MM.1S (cell line): ENCODE results near the gene CMBL.

ENCODE experiments used
- DNase-seq: peaks from one replicate; pipeline ENCODE4 v3.0.0-alpha.2; 2015
- H2AFZ ChIP-seq: fragments of 300-600 bp; sonication (generic); 2 replicates; pipeline ENCODE4 v1.6.0; 2016; ENCODE audit warnings: antibody characterized with exemption, low read length
- H3F3A ChIP-seq: fragments of 300-600 bp; sonication (generic); 2 replicates; pipeline ENCODE4 v1.6.1; 2016; ENCODE audit warnings: mild to moderate bottlenecking, antibody characterized with exemption, low read length, moderate library complexity, mixed read lengths; ENCODE audit not compliant: insufficient read depth
- H3K27ac ChIP-seq: fragments of 300-600 bp; sonication (generic); 2 replicates; pipeline ENCODE4 v1.5.1; 2016; ENCODE audit warnings: mild to moderate bottlenecking, low read length
- H3K27me3 ChIP-seq: fragments of 300-600 bp; sonication (generic); replicated peaks from 2 replicates; pipeline ENCODE4 v1.6.0; 2016; ENCODE audit warnings: low read length; ENCODE audit not compliant: insufficient read depth
- H3K36me3 ChIP-seq: fragments of 300-600 bp; sonication (generic); replicated peaks from 2 replicates; pipeline ENCODE4 v1.6.1; 2016; ENCODE audit warnings: mild to moderate bottlenecking, low read length, mixed read lengths; ENCODE audit not compliant: insufficient read depth
- H3K4me1 ChIP-seq: fragments of 300-600 bp; sonication (generic); 2 replicates; pipeline ENCODE4 v1.6.1; 2016; ENCODE audit warnings: low read length, mixed read lengths
- H3K4me2 ChIP-seq: fragments of 300-600 bp; sonication (generic); 2 replicates; pipeline ENCODE4 v1.6.0; 2016; ENCODE audit warnings: low read depth, low read length
- H3K4me3 ChIP-seq: fragments of 300-600 bp; sonication (generic); 2 replicates; pipeline ENCODE4 v1.5.1; 2016; ENCODE audit warnings: low read length, mixed read lengths
- H3K79me2 ChIP-seq: fragments of 300-600 bp; sonication (generic); 2 replicates; pipeline ENCODE4 v1.6.1; 2016; ENCODE audit warnings: mixed run types, low read length, mixed read lengths
- H3K9ac ChIP-seq: fragments of 300-600 bp; sonication (generic); 2 replicates; pipeline ENCODE4 v1.6.1; 2016; ENCODE audit warnings: low read length, mixed read lengths
- H3K9me2 ChIP-seq: fragments of 300-600 bp; sonication (generic); replicated peaks from 2 replicates; pipeline ENCODE4 v1.6.1; 2016; ENCODE audit warnings: mild to moderate bottlenecking, low read length, mixed read lengths; ENCODE audit not compliant: insufficient read depth
- H3K9me3 ChIP-seq: fragments of 300-600 bp; sonication (generic); replicated peaks from 2 replicates; pipeline ENCODE4 v1.6.1; 2016; ENCODE audit warnings: mild to moderate bottlenecking, low read length, mixed read lengths; ENCODE audit not compliant: insufficient read depth
- H4K20me1 ChIP-seq: fragments of 300-600 bp; sonication (generic); 2 replicates; pipeline ENCODE4 v1.6.1; 2016; ENCODE audit warnings: mild to moderate bottlenecking, low read length, moderate library complexity, mixed read lengths; ENCODE audit not compliant: insufficient read depth
- EZH2 ChIP-seq: fragments of 300-600 bp; sonication (generic); optimal IDR thresholded peaks from 2 replicates; pipeline ENCODE3; 2017; ENCODE audit warnings: low read depth, mild to moderate bottlenecking, antibody characterized with exemption, low read length, mixed read lengths
- EZH2phosphoT487 ChIP-seq: fragments of 300-600 bp; sonication (generic); IDR thresholded peaks from 2 replicates; pipeline ENCODE4 v1.6.1; 2018; ENCODE audit warnings: antibody characterized with exemption, low read length
- TF ChIP-seq, protein P1 (sequence below): fragments of 300-600 bp; sonication (generic); IDR thresholded peaks from 2 replicates; pipeline ENCODE4 v1.5.1; 2016; ENCODE audit warnings: antibody characterized with exemption, low read length, mixed read lengths

CMBL gene

DNA sequence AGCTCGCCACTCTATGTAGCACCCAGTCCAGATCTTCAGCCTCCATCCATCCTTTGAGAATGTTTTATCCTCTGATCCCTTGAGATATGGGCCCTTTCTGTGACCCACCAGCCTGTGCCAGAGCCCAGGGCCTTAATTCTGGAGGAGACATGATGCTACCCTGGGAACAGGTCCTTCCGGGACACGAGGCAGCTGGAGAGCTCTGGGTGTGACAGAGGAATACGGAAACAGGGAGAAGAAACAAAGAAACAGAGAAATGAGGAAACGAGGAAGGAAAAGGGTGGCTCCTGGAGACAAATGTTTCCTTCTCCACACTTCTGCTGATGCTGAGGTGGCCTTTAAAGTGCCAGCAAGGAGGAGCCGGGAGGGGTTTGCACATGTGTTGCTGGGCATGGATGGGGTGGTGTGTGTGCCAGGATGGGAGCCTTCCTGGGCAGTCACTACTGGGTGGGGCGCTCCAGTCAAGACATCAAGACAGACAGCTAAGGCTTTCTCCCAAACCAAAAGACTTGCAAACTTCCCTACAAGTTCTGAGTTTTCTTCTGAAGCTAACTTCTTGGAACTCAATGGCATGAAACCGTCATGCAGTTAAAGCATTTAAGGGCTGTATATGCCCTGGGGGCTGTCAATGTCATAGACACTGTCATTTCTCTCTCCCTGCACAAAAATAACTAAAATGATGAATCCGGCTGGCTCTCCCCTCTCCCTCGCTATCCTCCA lies 23.0 kb upstream of the CMBL start:
- Histone ChIP-seq H3K4me1 (no peaks in the 10 kb centered on the region), H3K9ac (no peak overlapping the region), H3K27ac (no peak overlapping the region), H3K9me2 (no peaks in the 10 kb centered on the region), H3F3A (no peaks in the 10 kb centered on the region), H3K9me3 (no peaks in the 10 kb centered on the region), H3K27me3 (no peaks in the 10 kb centered on the region), H3K4me2 (no peak overlapping the region), H4K20me1 (no peaks in the 10 kb centered on the region), H3K4me3 (no peak overlapping the region), H3K79me2 (no peaks in the 10 kb centered on the region), H2AFZ (no peak overlapping the region), H3K36me3 (no peaks in the 10 kb centered on the region)
- no peak for TF ChIP-seq EZH2
- no peak for TF ChIP-seq EZH2phosphoT487
- TF ChIP-seq, protein P1, sequence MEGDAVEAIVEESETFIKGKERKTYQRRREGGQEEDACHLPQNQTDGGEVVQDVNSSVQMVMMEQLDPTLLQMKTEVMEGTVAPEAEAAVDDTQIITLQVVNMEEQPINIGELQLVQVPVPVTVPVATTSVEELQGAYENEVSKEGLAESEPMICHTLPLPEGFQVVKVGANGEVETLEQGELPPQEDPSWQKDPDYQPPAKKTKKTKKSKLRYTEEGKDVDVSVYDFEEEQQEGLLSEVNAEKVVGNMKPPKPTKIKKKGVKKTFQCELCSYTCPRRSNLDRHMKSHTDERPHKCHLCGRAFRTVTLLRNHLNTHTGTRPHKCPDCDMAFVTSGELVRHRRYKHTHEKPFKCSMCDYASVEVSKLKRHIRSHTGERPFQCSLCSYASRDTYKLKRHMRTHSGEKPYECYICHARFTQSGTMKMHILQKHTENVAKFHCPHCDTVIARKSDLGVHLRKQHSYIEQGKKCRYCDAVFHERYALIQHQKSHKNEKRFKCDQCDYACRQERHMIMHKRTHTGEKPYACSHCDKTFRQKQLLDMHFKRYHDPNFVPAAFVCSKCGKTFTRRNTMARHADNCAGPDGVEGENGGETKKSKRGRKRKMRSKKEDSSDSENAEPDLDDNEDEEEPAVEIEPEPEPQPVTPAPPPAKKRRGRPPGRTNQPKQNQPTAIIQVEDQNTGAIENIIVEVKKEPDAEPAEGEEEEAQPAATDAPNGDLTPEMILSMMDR = no peak
- no peak for DNase-seq

GRCh38 chr5:10329820-10330481 lies 22.2 kb upstream of the CMBL start:
- Histone ChIP-seq H2AFZ (no peak overlapping the region), H3K4me2 (no peak overlapping the region), H3K4me1 (no peaks in the 10 kb centered on the region), H3K9me2 (no peaks in the 10 kb centered on the region), H3K79me2 (no peaks in the 10 kb centered on the region), H3K27ac (no peak overlapping the region), H3F3A (no peaks in the 10 kb centered on the region), H3K9me3 (no peaks in the 10 kb centered on the region), H3K27me3 (no peaks in the 10 kb centered on the region), H4K20me1 (no peaks in the 10 kb centered on the region), H3K9ac (no peak overlapping the region), H3K4me3 (no peak overlapping the region), H3K36me3 (no peaks in the 10 kb centered on the region)
- no peak for DNase-seq
- TF ChIP-seq EZH2 (no peak), EZH2phosphoT487 (no peak)
- TF ChIP-seq, protein P1 = no peak

GRCh38 chr5:10329446-10329819 lies 21.7 kb upstream of the CMBL start:
- H2AFZ ChIP-seq = no peak overlapping the region
- no peak for DNase-seq
- no peaks in the 10 kb centered on the region for H3K27me3 ChIP-seq
- H3K79me2 ChIP-seq = no peaks in the 10 kb centered on the region
- no peaks in the 10 kb centered on the region for H3K9me2 ChIP-seq
- H3K27ac ChIP-seq = no peak overlapping the region
- no peak overlapping the region for H3K4me3 ChIP-seq
- H4K20me1 ChIP-seq = no peaks in the 10 kb centered on the region
- H3K4me1 ChIP-seq = no peaks in the 10 kb centered on the region
- H3K9me3 ChIP-seq = no peaks in the 10 kb centered on the region
- no peak overlapping the region for H3K4me2 ChIP-seq
- H3F3A ChIP-seq = no peaks in the 10 kb centered on the region
- no peaks in the 10 kb centered on the region for H3K36me3 ChIP-seq
- H3K9ac ChIP-seq = no peak overlapping the region
- no peak for TF ChIP-seq EZH2
- TF ChIP-seq EZH2phosphoT487 = no peak
- TF ChIP-seq, protein P1 = no peak
